OCI-LY1 (cell line): ENCODE data around the gene DEGS1.

Source experiments
- EZH2 ChIP-seq: fragments of 200-600 bp; sonication (generic), shearing (Covaris generic); IDR thresholded peaks from 2 replicates; pipeline ENCODE4 v1.8.0; 2017; ENCODE audit warnings: borderline replicate concordance, mixed run types, mild to moderate bottlenecking, antibody characterized with exemption, low read length, moderate library complexity, mixed read lengths
- TF ChIP-seq, protein P1 (sequence below): fragments of 200-600 bp; sonication (generic), shearing (Covaris generic); IDR thresholded peaks from 2 replicates; pipeline ENCODE4 v1.5.1; 2017; ENCODE audit warnings: mild to moderate bottlenecking, antibody characterized with exemption, low read length, moderate library complexity, mixed read lengths

DNA sequence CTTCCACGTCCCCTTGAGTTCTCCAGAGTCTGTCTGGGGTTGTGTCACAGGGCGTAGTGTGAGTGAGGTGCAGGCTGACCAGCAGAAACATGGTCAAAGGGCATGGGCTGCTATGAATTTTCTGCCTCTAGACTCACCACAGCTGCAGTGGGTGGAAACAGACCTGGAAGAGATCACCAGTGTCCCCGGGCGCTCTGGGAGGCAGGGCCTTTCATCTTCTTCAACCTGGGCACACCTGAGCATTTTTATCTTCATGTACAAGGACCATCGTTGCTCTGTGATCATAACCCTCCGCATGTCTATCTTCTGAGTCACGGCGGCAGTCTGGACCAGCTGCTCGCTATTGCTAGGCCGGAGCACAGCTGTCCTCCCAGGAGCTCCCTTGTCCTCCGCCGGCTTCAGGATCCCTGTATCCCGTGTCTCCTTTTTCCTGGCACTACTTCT is 29.6 kb downstream of the DEGS1 start:
- TF ChIP-seq, protein P1, sequence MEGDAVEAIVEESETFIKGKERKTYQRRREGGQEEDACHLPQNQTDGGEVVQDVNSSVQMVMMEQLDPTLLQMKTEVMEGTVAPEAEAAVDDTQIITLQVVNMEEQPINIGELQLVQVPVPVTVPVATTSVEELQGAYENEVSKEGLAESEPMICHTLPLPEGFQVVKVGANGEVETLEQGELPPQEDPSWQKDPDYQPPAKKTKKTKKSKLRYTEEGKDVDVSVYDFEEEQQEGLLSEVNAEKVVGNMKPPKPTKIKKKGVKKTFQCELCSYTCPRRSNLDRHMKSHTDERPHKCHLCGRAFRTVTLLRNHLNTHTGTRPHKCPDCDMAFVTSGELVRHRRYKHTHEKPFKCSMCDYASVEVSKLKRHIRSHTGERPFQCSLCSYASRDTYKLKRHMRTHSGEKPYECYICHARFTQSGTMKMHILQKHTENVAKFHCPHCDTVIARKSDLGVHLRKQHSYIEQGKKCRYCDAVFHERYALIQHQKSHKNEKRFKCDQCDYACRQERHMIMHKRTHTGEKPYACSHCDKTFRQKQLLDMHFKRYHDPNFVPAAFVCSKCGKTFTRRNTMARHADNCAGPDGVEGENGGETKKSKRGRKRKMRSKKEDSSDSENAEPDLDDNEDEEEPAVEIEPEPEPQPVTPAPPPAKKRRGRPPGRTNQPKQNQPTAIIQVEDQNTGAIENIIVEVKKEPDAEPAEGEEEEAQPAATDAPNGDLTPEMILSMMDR: no peak
- TF ChIP-seq EZH2: no peak
